Peyer's patch (tissue), 4 donors: ENCODE measurements around the gene ACTRT3.

ENCODE experiments used
- CTCF ChIP-seq, 6 experiments: fragments of 450-650 bp in 4 of 6; fragments of 200-600 bp in 2 of 6; sonication (generic) in 1 of 6; IDR thresholded peaks; one replicate each; pipeline ENCODE4 v1.5.1; 2017 to 2019; ENCODE audit warnings: antibody characterized with exemption in 6 of 6, mild to moderate bottlenecking in 3 of 6, moderate library complexity in 1 of 6
- POLR2A ChIP-seq, 2 donors: fragments of 450-650 bp; IDR thresholded peaks; one replicate each; pipeline ENCODE4 v1.5.1; 2017; ENCODE audit warnings: antibody characterized with exemption in 2 of 2, mild to moderate bottlenecking in 2 of 2, moderate library complexity in 2 of 2

- TF ChIP-seq POLR2A (IDR thresholded peaks at IDR 0.05) (no peak), CTCF (IDR thresholded peaks at IDR 0.05) (no peak)
These were observed 40.0 kb upstream of the ACTRT3 start for GRCh38 chr3:169809230-169809795.
